Astrocyte (in vitro differentiated cells and primary cell): Measurements from ENCODE around the gene MSL1. TPM values are rescaled to one million over a fixed set of nuclear protein-coding genes. Genes with fewer than 3 reads are reported as not detected.

Source experiments
- DNase-seq: peaks from one replicate; pipeline ENCODE4 v3.0.0-alpha.2; 2010; ENCODE audit warnings: low read depth
- FAIRE-seq: peaks from 2 replicates; lab custom pipeline; 2011; peaks lifted over from hg19 to GRCh38; lab: Jason Lieb, UNC
- H2AFZ ChIP-seq: 2 replicates; pipeline ENCODE4 v1.6.0; 2012; ENCODE audit warnings: low read depth, low read length, inconsistent platforms
- H3K27ac ChIP-seq: 2 replicates; pipeline ENCODE4 v1.5.1; 2011; ENCODE audit warnings: low read depth, low read length, inconsistent platforms
- H3K27me3 ChIP-seq: 2 replicates; pipeline ENCODE4 v1.6.0; 2011; ENCODE audit warnings: low read length, inconsistent platforms; ENCODE audit not compliant: insufficient read depth
- H3K36me3 ChIP-seq: 2 replicates; pipeline ENCODE4 v1.5.1; 2011; ENCODE audit warnings: low read length, inconsistent platforms; ENCODE audit not compliant: insufficient read depth
- H3K4me1 ChIP-seq: 2 replicates; pipeline ENCODE4 v1.5.1; 2011; ENCODE audit warnings: low read length, inconsistent platforms; ENCODE audit not compliant: insufficient read depth
- H3K4me2 ChIP-seq: 2 replicates; pipeline ENCODE4 v1.6.0; 2012; ENCODE audit warnings: low read length, inconsistent platforms
- H3K4me3 ChIP-seq: 2 replicates; pipeline ENCODE4 v1.5.1; 2011; ENCODE audit warnings: low read depth, mild to moderate bottlenecking, low read length, inconsistent platforms; ENCODE audit not compliant: insufficient read depth
- H3K79me2 ChIP-seq: 2 replicates; pipeline ENCODE4 v1.6.0; 2012; ENCODE audit warnings: mild to moderate bottlenecking, low read length, inconsistent platforms; ENCODE audit not compliant: insufficient read depth
- H3K9ac ChIP-seq: 2 replicates; pipeline ENCODE4 v1.6.0; 2012; ENCODE audit warnings: mild to moderate bottlenecking, low read length, inconsistent platforms
- H3K9me3 ChIP-seq: 2 replicates; pipeline ENCODE4 v1.5.1; 2012; ENCODE audit warnings: low read depth, mild to moderate bottlenecking, low read length, inconsistent platforms; ENCODE audit not compliant: insufficient read depth
- H4K20me1 ChIP-seq: 2 replicates; pipeline ENCODE4 v1.6.0; 2012; ENCODE audit warnings: low read length, inconsistent platforms; ENCODE audit not compliant: insufficient read depth
- H3K27ac Mint-ChIP-seq: one replicate; pipeline ENCODE4 v1.8.0; 2021; ENCODE audit warnings: mild to moderate bottlenecking, mixed read lengths; ENCODE audit not compliant: unreplicated experiment
- H3K27me3 Mint-ChIP-seq: one replicate; pipeline ENCODE4 v1.8.0; 2021; ENCODE audit warnings: low read depth, mixed read lengths; ENCODE audit not compliant: unreplicated experiment
- H3K36me3 Mint-ChIP-seq: one replicate; pipeline ENCODE4 v1.8.0; 2021; ENCODE audit warnings: low read depth, mixed read lengths; ENCODE audit not compliant: unreplicated experiment
- H3K4me1 Mint-ChIP-seq: one replicate; pipeline ENCODE4 v1.8.0; 2021; ENCODE audit warnings: low read depth, mixed read lengths; ENCODE audit not compliant: unreplicated experiment
- H3K4me3 Mint-ChIP-seq: one replicate; pipeline ENCODE4 v1.8.0; 2021; ENCODE audit warnings: mild to moderate bottlenecking, moderate library complexity, mixed read lengths; ENCODE audit not compliant: unreplicated experiment
- H3K9me3 Mint-ChIP-seq: one replicate; pipeline ENCODE4 v1.8.0; 2021; ENCODE audit warnings: mild to moderate bottlenecking, mixed read lengths; ENCODE audit not compliant: unreplicated experiment
- CTCF ChIP-seq: IDR thresholded peaks from 2 replicates; pipeline ENCODE4 v1.5.1; 2011; ENCODE audit warnings: low read depth, mild to moderate bottlenecking, inconsistent platforms, low read length, moderate library complexity; ENCODE audit not compliant: insufficient read depth
- EZH2 ChIP-seq: IDR thresholded peaks from 2 replicates; pipeline ENCODE4 v1.6.1; 2012; ENCODE audit warnings: mild to moderate bottlenecking, low read length, inconsistent platforms; ENCODE audit not compliant: insufficient read depth
- total RNA-seq: library from RNA; stranded (reverse); gene quantifications from 2 replicates; pipeline ENCODE4 v1.2.1, GENCODE V29; 2021

Gene MSL1
- total RNA-seq, 1 donor from 2014 or later = 81.9 TPM

- H3K27ac Mint-ChIP-seq = no peak overlapping the region
- peaks cover 12% of the 10 kb centered on the region for H3K36me3 ChIP-seq
Observed at GRCh38 chr17:40090237-40091119, 31.3 kb upstream of the MSL1 start.

GRCh38 chr17:40091691-40092397 lies 29.9 kb upstream of the MSL1 start:
- H3K27me3 Mint-ChIP-seq = no peaks in the 10 kb centered on the region
- FAIRE-seq = no peak
- Histone ChIP-seq H3K4me2 (no peak overlapping the region), H3K4me1 (peaks cover 2% of the 10 kb centered on the region), H3K27ac (no peak overlapping the region), H4K20me1 (peaks cover 2% of the 10 kb centered on the region), H3K9me3 (no peaks in the 10 kb centered on the region), H3K27me3 (no peaks in the 10 kb centered on the region), H3K79me2 (no peaks in the 10 kb centered on the region), H3K36me3 (peaks cover 9% of the 10 kb centered on the region), H3K9ac (no peak overlapping the region), H2AFZ (no peak overlapping the region), H3K4me3 (no peak overlapping the region)
- H3K27ac Mint-ChIP-seq = no peak overlapping the region
- DNase-seq = no peak
- no peak for TF ChIP-seq EZH2
- no peak for TF ChIP-seq CTCF
- H3K4me1 Mint-ChIP-seq = peaks cover 16% of the 10 kb centered on the region
- H3K36me3 Mint-ChIP-seq = peaks cover 31% of the 10 kb centered on the region
- H3K4me3 Mint-ChIP-seq = no peak overlapping the region
- H3K9me3 Mint-ChIP-seq = no peaks in the 10 kb centered on the region

More at GRCh38 chr17:40090237-40091119, 31.3 kb upstream of the MSL1 start:
- TF ChIP-seq EZH2 (no peak), CTCF (no peak)
- Histone ChIP-seq H3K27ac (no peak overlapping the region), H3K4me3 (no peak overlapping the region), H3K79me2 (no peaks in the 10 kb centered on the region), H3K9ac (no peak overlapping the region), H3K9me3 (no peaks in the 10 kb centered on the region), H2AFZ (no peak overlapping the region), H3K4me2 (no peak overlapping the region), H4K20me1 (peaks cover 2% of the 10 kb centered on the region), H3K27me3 (no peaks in the 10 kb centered on the region), H3K4me1 (peaks cover 2% of the 10 kb centered on the region)
- H3K4me3 Mint-ChIP-seq = no peak overlapping the region
- no peaks in the 10 kb centered on the region for H3K9me3 Mint-ChIP-seq
- H3K4me1 Mint-ChIP-seq = peaks cover 16% of the 10 kb centered on the region
- FAIRE-seq (no peak), DNase-seq (no peak)
- peaks cover 24% of the 10 kb centered on the region for H3K36me3 Mint-ChIP-seq
- no peaks in the 10 kb centered on the region for H3K27me3 Mint-ChIP-seq
